Measurements from ENCODE around the gene ATL2. TPM values are rescaled to one million over a fixed set of nuclear protein-coding genes. Genes with fewer than 3 reads are reported as not detected.

Gene ATL2
- total and polyA plus RNA-seq, 2 donors (not counting 3 experiments of a cell fraction or from before 2014, with no cell fraction given) = 23.9 to 45.5 TPM

GRCh38 chr2:38398739-38399138, 21.7 kb upstream of the ATL2 start:
- TF ChIP-seq JUN (IDR thresholded peaks at IDR 0.05; ENCODE audit: borderline replicate concordance, insufficient read depth, insufficient read length, low read depth) = no peak
- TF ChIP-seq MYC (IDR thresholded peaks at IDR 0.05; ENCODE audit: low read depth, low read length) = no peak
- TF ChIP-seq FOS (IDR thresholded peaks at IDR 0.05; ENCODE audit: borderline replicate concordance, insufficient read depth, low read length) = no peak
- no peak for TF ChIP-seq CTCF (IDR thresholded peaks at IDR 0.05; ENCODE audit: extremely low read depth in 1 of 2, insufficient read depth in 1 of 2, low read depth in 1 of 2, low read length in 2 of 2)
- no peak for TF ChIP-seq GATA2 (IDR thresholded peaks at IDR 0.05; ENCODE audit: insufficient read depth, insufficient read length, low read depth, low read length)
- TF ChIP-seq POLR2A (IDR thresholded peaks at IDR 0.05; ENCODE audit: low read depth, low read length) = no peak
- TF ChIP-seq EZH2 (IDR thresholded peaks at IDR 0.05; ENCODE audit: borderline replicate concordance, low read depth, low read length, severe bottlenecking) = no peak
- TF ChIP-seq POLR2AphosphoS5 (IDR thresholded peaks at IDR 0.05; ENCODE audit: insufficient read depth, low read depth, low read length) = no peak
- Histone ChIP-seq H3K9me3 (replicated peaks; ENCODE audit: control insufficient read depth, insufficient read depth, low read length) (no peaks in the 10 kb centered on the region), H3K9me1 (replicated peaks; ENCODE audit: control insufficient read depth, extremely low read depth, insufficient read depth, low read length) (no peaks in the 10 kb centered on the region), H4K20me1 (replicated peaks; ENCODE audit: control insufficient read depth, extremely low read depth, insufficient read depth, low read length) (no peaks in the 10 kb centered on the region), H3K27ac (ENCODE audit: insufficient read depth, low read depth, low read length) (no peak overlapping the region), H3K4me3 (replicated peaks in 1 of 3; ENCODE audit: insufficient read depth in 1 of 3, low read depth in 1 of 3, low read length in 3 of 3) (no peak overlapping the region), H3K4me2 (ENCODE audit: insufficient read depth, low read length) (no peak overlapping the region), H3K9ac (replicated peaks; ENCODE audit: extremely low read depth, insufficient read depth, low read length) (no peak overlapping the region), H3K27me3 (ENCODE audit: control insufficient read depth in 2 of 2, insufficient read depth in 2 of 2, low read length in 2 of 2) (no peaks in the 10 kb centered on the region), H3K4me1 (ENCODE audit: control insufficient read depth, extremely low read depth, insufficient read depth, low read length) (no peaks in the 10 kb centered on the region), H2AFZ (ENCODE audit: low read depth, low read length) (no peak overlapping the region), H3K36me3 (ENCODE audit: control insufficient read depth in 2 of 2, extremely low read depth in 1 of 2, insufficient read depth in 2 of 2, low read length in 2 of 2) (no peaks in the 10 kb centered on the region), H3K79me2 (ENCODE audit: control insufficient read depth, insufficient read depth, low read length) (no peaks in the 10 kb centered on the region)
- no TSS peak for BruUV-seq (replicated peaks)
- POLR2A ChIA-PET = interaction anchor here (0.6 kb wide), 1 partner anchor 21 kb away, joined by 4 read pairs; no protein-coding TSS in a partner anchor
- CTCF ChIA-PET = no interaction called here
- DNase-seq (ENCODE audit: low read depth, low spot score) (no peak), FAIRE-seq (no peak)
- intact Hi-C loops (cut with micrococcal nuclease) = no loop called here
- dilution Hi-C loops (cut with MboI; ENCODE audit: extremely low pct_ligation_motif_present, low sequenced_read_pairs) = no loop called here
